Naive thymus-derived CD4-positive, alpha-beta T cell (primary cell): ENCODE measurements around the gene ISOC2. TPM values are rescaled to one million over a fixed set of nuclear protein-coding genes. Genes with fewer than 3 reads are reported as not detected.

Experiments
- ATAC-seq: fragments of 150-1000 bp; cut with Tn5 transposase; 2 replicates; pipeline ENCODE4 v1.10.0; 2021; ENCODE audit warnings: mild to moderate bottlenecking, moderate library complexity
- CTCF ChIA-PET: fragments of 350-600 bp; sonication (Branson Sonifier 250); formaldehyde crosslinking; loops from one replicate; lab custom pipeline; 2021; ENCODE audit warnings: antibody characterized with exemption; lab: Charles Lee
- POLR2A ChIA-PET: fragments of 350-600 bp; sonication (Branson Sonifier 250); formaldehyde crosslinking; loops from one replicate; lab custom pipeline; 2021; ENCODE audit warnings: antibody characterized with exemption, inconsistent platforms; lab: Charles Lee
- DNase-seq, 9 donors: peaks; one replicate each; pipeline versions ENCODE4 v3.0.0 to v3.0.0-alpha.2; 2020 to 2022; ENCODE audit warnings: mixed read lengths in 1 of 9
- H3K27ac ChIP-seq: one replicate; pipeline ENCODE4 v1.7.0; 2013; ENCODE audit warnings: mild to moderate bottlenecking, low read depth, low read length, moderate library complexity
- H3K27me3 ChIP-seq, 2 donors: one replicate each; pipeline ENCODE4 v1.7.0; 2013; ENCODE audit warnings: low read length in 2 of 2, mild to moderate bottlenecking in 2 of 2, moderate library complexity in 2 of 2; ENCODE audit not compliant: control insufficient read depth in 2 of 2, insufficient read depth in 2 of 2
- H3K36me3 ChIP-seq, 3 experiments: 1 replicate in 2 of 3; 2 replicates in 1 of 3; pipeline ENCODE4 v1.7.0; 2013; ENCODE audit warnings: low read length in 3 of 3, mild to moderate bottlenecking in 3 of 3, moderate library complexity in 1 of 3; ENCODE audit not compliant: insufficient read depth in 3 of 3, control insufficient read depth in 2 of 3
- H3K4me1 ChIP-seq, 2 donors: one replicate each; pipeline ENCODE4 v1.7.0; 2013; ENCODE audit warnings: low read length in 2 of 2, mild to moderate bottlenecking in 2 of 2, moderate library complexity in 1 of 2; ENCODE audit not compliant: control insufficient read depth in 2 of 2, insufficient read depth in 2 of 2
- H3K4me3 ChIP-seq: 2 replicates; pipeline ENCODE4 v1.7.0; 2013; ENCODE audit warnings: mild to moderate bottlenecking, low read length
- H3K9me3 ChIP-seq, 3 experiments: 1 replicate in 2 of 3; 2 replicates in 1 of 3; pipeline ENCODE4 v1.7.0; 2013; ENCODE audit warnings: low read length in 3 of 3; ENCODE audit not compliant: control insufficient read depth in 2 of 3
- H3K27ac Mint-ChIP-seq, 9 donors: one replicate each; pipeline ENCODE4 v1.8.0; 2020 to 2022; ENCODE audit warnings: mixed read lengths in 9 of 9, mild to moderate bottlenecking in 8 of 9, moderate library complexity in 5 of 9, inconsistent platforms in 2 of 9
- H3K27me3 Mint-ChIP-seq, 5 donors: one replicate each; pipeline ENCODE4 v1.8.0; 2021 to 2022; ENCODE audit warnings: mixed read lengths in 5 of 5, mild to moderate bottlenecking in 1 of 5
- H3K36me3 Mint-ChIP-seq, 5 donors: one replicate each; pipeline ENCODE4 v1.8.0; 2020 to 2022; ENCODE audit warnings: mixed read lengths in 5 of 5, mild to moderate bottlenecking in 3 of 5, inconsistent platforms in 1 of 5
- H3K4me1 Mint-ChIP-seq, 7 donors: one replicate each; pipeline ENCODE4 v1.8.0; 2020 to 2022; ENCODE audit warnings: mixed read lengths in 7 of 7, mild to moderate bottlenecking in 3 of 7, inconsistent platforms in 1 of 7
- H3K4me3 Mint-ChIP-seq, 10 donors: one replicate each; pipeline ENCODE4 v1.8.0; 2020 to 2022; ENCODE audit warnings: mild to moderate bottlenecking in 10 of 10, mixed read lengths in 10 of 10, moderate library complexity in 6 of 10, inconsistent platforms in 2 of 10
- H3K9me3 Mint-ChIP-seq, 11 donors: one replicate each; pipeline ENCODE4 v1.8.0; 2020 to 2022; ENCODE audit warnings: mixed read lengths in 11 of 11, mild to moderate bottlenecking in 4 of 11, inconsistent platforms in 1 of 11, moderate library complexity in 1 of 11
- intact Hi-C, 2 donors: fragments of 100-400 bp; cut with micrococcal nuclease; formaldehyde crosslinking; loops; one replicate each; pipeline ENCODE4 v1.15.1; 2023
- polyA plus RNA-seq, 2 donors: library from polyadenylated mRNA; unstranded; fragments of 300-500 nt; fragmentation: Illumina TruSeq; gene quantifications; one replicate each; pipeline ENCODE4 v1.2.3, GENCODE V29; 2021
- total RNA-seq, 6 experiments: library from RNA in 5 of 6; stranded (reverse) in 5 of 6; gene quantifications; 1 replicate in 5 of 6; 2 replicates in 1 of 6; pipeline ENCODE4 v1.2.3 and lab custom pipeline; 2021 to 2026

Gene ISOC2
- total and polyA plus RNA-seq, 7 experiments from 2014 or later: 5.1 to 31.2 (median 11.4) TPM

DNA sequence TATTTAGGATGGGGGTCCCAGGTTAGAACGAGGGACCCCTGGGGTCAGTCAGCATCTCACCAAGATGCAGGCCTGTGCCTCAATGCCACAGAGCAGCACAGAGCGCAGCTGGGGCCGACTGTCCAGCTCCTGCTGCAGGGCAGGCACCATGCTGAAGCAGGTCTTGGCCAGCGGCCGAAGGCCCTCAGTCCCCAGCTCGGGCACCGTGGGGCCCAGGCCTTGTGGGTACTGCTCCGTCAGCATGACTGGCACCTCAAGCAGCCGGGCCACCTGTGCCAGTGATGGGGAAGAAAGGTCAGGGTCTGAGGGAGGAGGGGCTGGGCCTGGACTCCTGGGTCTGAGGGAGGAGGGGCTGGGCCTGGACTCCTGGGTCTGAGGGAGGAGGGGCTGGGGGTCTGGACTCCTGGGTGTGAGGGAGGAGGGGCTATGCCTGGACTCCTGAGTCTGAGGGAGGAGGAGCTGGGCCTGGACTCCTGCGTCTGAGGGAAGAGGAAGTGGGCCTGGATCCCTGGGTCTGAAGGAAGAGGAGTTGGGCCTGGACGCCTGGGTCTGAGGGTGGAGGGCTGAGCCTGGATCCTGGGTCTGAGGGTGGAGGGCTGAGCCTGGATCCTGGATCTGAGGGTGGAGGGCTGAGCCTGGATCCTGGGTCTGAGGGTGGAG is 5.7 kb downstream of the ISOC2 start:
- peaks cover 3 to 11% of the 10 kb centered on the region in 2 donors for H3K27me3 ChIP-seq
- Mint-ChIP-seq H3K27ac (no peak overlapping the region), H3K36me3 (peaks cover 0 to 9% (median 4%) of the 10 kb centered on the region in 5 donors), H3K4me3 (no peak overlapping the region), H3K9me3 (no peaks in the 10 kb centered on the region), H3K27me3 (peaks cover 6 to 28% (median 15%) of the 10 kb centered on the region in 5 donors), H3K4me1 (peaks cover 13 to 27% (median 21%) of the 10 kb centered on the region in 7 donors)
- H3K36me3 ChIP-seq: peaks cover 0 to 5% (median 0%) of the 10 kb centered on the region in 3 experiments
- DNase-seq (no peak), ATAC-seq (no peak)
- H3K9me3 ChIP-seq: no peaks in the 10 kb centered on the region
- CTCF ChIA-PET: no interaction called here
- no peak overlapping the region for H3K4me3 ChIP-seq
- POLR2A ChIA-PET: interaction anchor here (1.0 kb wide), 1 partner anchor 66 kb away, joined by 3 read pairs; no protein-coding TSS in a partner anchor
- H3K4me1 ChIP-seq: peaks cover 0 to 19% of the 10 kb centered on the region in 2 donors
- intact Hi-C loops: loop anchor here in 1 of 2 donors (2.0 kb wide), 1 partner anchor 315 kb away; no protein-coding TSS in a partner anchor
- H3K27ac ChIP-seq: no peak overlapping the region

DNA sequence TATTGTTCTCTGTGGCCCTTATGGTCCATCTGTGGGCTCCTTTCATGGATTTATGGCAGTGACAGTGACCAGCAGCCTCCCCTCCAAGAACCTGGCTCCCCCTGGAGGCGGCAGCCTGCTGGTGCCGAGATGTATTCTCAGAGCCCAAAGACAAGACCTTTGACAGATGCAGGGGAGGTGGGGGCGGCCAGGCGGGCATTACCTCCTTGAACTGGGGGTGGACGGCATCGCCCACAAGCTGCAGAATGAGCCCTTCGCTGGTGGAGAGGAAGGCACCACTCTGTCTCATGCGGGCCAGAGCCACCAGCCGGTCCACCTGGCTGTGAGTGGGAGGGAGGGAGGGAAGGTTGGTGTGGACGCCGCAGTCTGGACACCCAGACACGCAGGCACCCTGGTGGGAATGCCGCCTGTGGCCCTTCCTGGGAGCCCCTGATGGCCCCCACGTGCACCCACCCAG is 6.6 kb downstream of the ISOC2 start:
- Mint-ChIP-seq H3K36me3 (peaks cover 0 to 9% (median 4%) of the 10 kb centered on the region in 5 donors), H3K9me3 (no peaks in the 10 kb centered on the region), H3K4me3 (no peak overlapping the region), H3K27ac (no peak overlapping the region), H3K27me3 (peaks cover 8 to 33% (median 19%) of the 10 kb centered on the region in 5 donors), H3K4me1 (peaks cover 7 to 22% (median 16%) of the 10 kb centered on the region in 7 donors)
- ATAC-seq (no peak), DNase-seq (peak in 7 of 9 donors; percentile 32 to 54 (median 43))
- no peak overlapping the region for H3K27ac ChIP-seq
- H3K27me3 ChIP-seq: peaks cover 3 to 15% of the 10 kb centered on the region in 2 donors
- POLR2A ChIA-PET: interaction anchor here (0.5 kb wide), 1 partner anchor 259 kb away, joined by 3 read pairs; no protein-coding TSS in a partner anchor
- peaks cover 0 to 17% of the 10 kb centered on the region in 2 donors for H3K4me1 ChIP-seq
- H3K9me3 ChIP-seq: no peaks in the 10 kb centered on the region
- peaks cover 0 to 5% (median 0%) of the 10 kb centered on the region in 3 experiments for H3K36me3 ChIP-seq
- H3K4me3 ChIP-seq: no peak overlapping the region
- intact Hi-C loops: loop anchor here (1.0 to 5.0 kb wide), 4 partner anchors 38 to 314 kb away; no protein-coding TSS in a partner anchor
- CTCF ChIA-PET: no interaction called here

GRCh38 chr19:55453511-55454260 is 7.8 kb downstream of the ISOC2 start:
- CTCF ChIA-PET: interaction anchor here (0.7 to 1.5 kb wide), 3 partner anchors 14 to 313 kb away, joined by 3 to 4 read pairs (median 4); no protein-coding TSS in a partner anchor
- Mint-ChIP-seq H3K27ac (peak overlapping the region in 3 of 9 donors; percentile 1 to 63 (median 47)), H3K27me3 (peaks cover 8 to 33% (median 19%) of the 10 kb centered on the region in 5 donors)

DNA sequence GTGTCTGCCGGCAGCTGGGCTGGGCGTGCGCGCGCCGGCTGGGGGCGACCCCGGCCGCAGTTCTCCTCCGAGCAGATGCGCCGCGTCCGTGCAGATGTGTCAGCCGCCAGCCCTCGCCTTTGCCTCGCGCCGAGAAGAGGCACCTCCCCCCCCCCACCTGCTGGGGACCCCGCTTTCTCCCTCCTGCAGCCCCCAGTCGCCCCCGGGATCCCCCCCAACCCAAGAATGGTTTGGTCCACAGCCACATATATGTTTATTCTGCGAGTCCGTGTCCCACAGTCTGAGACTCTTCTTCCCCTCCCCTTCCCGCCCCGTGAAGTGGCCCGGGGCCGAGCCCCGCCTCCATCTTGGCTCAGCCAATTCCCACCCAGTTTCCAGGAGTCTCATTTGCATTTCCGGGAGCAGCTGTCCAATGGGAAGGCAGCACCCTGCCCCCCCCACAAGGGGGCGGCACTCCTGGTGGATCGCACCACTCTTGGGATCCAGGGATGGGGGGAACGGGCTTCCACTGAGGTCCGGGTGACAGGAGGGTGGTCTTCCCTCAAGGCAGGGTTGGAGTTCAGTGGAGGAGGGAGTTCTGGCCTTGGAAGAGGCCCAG is 8.6 kb downstream of the ISOC2 start:
- peak; percentile 73 for ATAC-seq
- peaks cover 3 to 22% of the 10 kb centered on the region in 2 donors for H3K27me3 ChIP-seq
- ChIA-PET CTCF (interaction anchor here (1.5 kb wide), 1 partner anchor 14 kb away, joined by 4 read pairs; no protein-coding TSS in a partner anchor), POLR2A (interaction anchor here (0.7 to 0.8 kb wide), 2 partner anchors 23 to 176 kb away, joined by 3 read pairs; no protein-coding TSS in a partner anchor)
- peaks cover 0 to 5% (median 0%) of the 10 kb centered on the region in 3 experiments for H3K36me3 ChIP-seq
- Mint-ChIP-seq H3K9me3 (no peaks in the 10 kb centered on the region), H3K36me3 (peaks cover 0 to 9% (median 4%) of the 10 kb centered on the region in 5 donors), H3K4me1 (peaks cover 7 to 21% (median 15%) of the 10 kb centered on the region in 7 donors), H3K4me3 (peak overlapping the region in 6 of 10 donors; percentile 44 to 82 (median 64)), H3K27ac (peak overlapping the region in 1 of 9 donors; percentile 9), H3K27me3 (peaks cover 8 to 33% (median 19%) of the 10 kb centered on the region in 5 donors)
- no peak overlapping the region for H3K27ac ChIP-seq
- H3K4me1 ChIP-seq: peaks cover 0 to 17% of the 10 kb centered on the region in 2 donors
- peak in 3 of 9 donors; percentile 25 to 48 (median 25) for DNase-seq
- intact Hi-C loops: loop anchor here in 1 of 2 donors (5.0 kb wide), 1 partner anchor 36 kb away; no protein-coding TSS in a partner anchor
- H3K4me3 ChIP-seq: no peak overlapping the region
- no peaks in the 10 kb centered on the region for H3K9me3 ChIP-seq

More at GRCh38 chr19:55453511-55454260, 7.8 kb downstream of the ISOC2 start:
- intact Hi-C loops: loop anchor here (1.0 to 5.0 kb wide), 4 partner anchors 36 to 313 kb away; no protein-coding TSS in a partner anchor
- Mint-ChIP-seq H3K9me3 (no peaks in the 10 kb centered on the region), H3K4me1 (peaks cover 7 to 21% (median 15%) of the 10 kb centered on the region in 7 donors), H3K36me3 (peaks cover 0 to 9% (median 4%) of the 10 kb centered on the region in 5 donors), H3K4me3 (peak overlapping the region; percentile 0 to 82 (median 57))
- Histone ChIP-seq H3K27me3 (peaks cover 3 to 22% of the 10 kb centered on the region in 2 donors), H3K4me1 (peaks cover 0 to 17% of the 10 kb centered on the region in 2 donors), H3K4me3 (no peak overlapping the region), H3K36me3 (peaks cover 0 to 5% (median 0%) of the 10 kb centered on the region in 3 experiments), H3K9me3 (no peaks in the 10 kb centered on the region), H3K27ac (no peak overlapping the region)
- POLR2A ChIA-PET: interaction anchor here (0.5 to 1.2 kb wide), 4 partner anchors 22 to 188 kb away, joined by 3 to 5 read pairs (median 4); partner anchors contain the start of gene UBE2S
- no peak for DNase-seq
- ATAC-seq: no peak

DNA sequence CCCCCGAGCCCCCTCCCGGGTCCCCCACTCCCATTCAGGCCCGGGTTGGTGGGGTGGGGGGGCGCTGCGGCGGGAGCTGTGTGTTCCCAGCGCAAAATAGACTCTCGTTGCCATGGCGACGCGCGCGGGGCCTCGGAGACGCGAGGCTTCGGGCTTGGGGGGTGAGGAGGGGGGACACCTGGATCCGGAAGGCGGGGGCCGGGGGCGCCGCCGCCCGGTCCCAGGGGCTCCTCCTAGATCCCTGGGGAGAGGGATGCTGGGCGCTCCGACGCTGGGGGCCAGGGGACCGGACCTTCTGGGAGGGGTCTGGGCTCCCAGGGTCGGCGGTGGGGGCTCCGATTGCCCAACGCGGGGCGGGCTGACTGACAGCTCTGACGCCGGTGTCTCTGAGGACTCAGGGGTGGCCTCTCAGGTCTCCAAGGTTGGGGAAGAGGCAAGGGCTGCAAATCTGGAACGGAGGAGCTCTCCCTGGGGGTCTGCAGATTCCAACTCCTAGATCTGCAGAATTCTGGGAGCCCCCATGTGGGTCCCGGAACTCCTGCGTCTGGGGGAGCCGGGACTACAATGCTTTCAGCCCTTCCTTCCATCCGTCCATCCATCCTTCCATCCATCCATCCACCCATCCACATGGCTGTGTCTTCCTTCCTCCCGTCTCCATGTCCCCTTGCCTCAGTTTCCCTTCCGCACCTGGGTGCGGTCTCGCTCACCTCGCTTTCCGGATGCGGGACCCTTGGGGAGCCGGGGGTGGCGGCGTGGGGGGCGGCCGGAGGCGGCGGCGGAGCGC is 9.3 kb downstream of the ISOC2 start:
- peaks cover 0 to 17% of the 10 kb centered on the region in 2 donors for H3K4me1 ChIP-seq
- intact Hi-C loops: loop anchor here in 1 of 2 donors (5.0 kb wide), 1 partner anchor 35 kb away; no protein-coding TSS in a partner anchor
- Mint-ChIP-seq H3K27me3 (peaks cover 8 to 33% (median 19%) of the 10 kb centered on the region in 5 donors), H3K9me3 (no peaks in the 10 kb centered on the region), H3K27ac (no peak overlapping the region), H3K36me3 (peaks cover 0 to 9% (median 4%) of the 10 kb centered on the region in 5 donors), H3K4me1 (peaks cover 7 to 21% (median 15%) of the 10 kb centered on the region in 7 donors), H3K4me3 (peak overlapping the region in 9 of 10 donors; percentile 45 to 82 (median 74))
- peak; percentile 28 for ATAC-seq
- POLR2A ChIA-PET: interaction anchor here (0.9 kb wide), 1 partner anchor 11 kb away, joined by 3 read pairs; no protein-coding TSS in a partner anchor
- H3K27me3 ChIP-seq: peaks cover 3 to 22% of the 10 kb centered on the region in 2 donors
- DNase-seq: peak in 2 of 9 donors; percentile 30 to 53
- no peaks in the 10 kb centered on the region for H3K9me3 ChIP-seq
- no peak overlapping the region for H3K4me3 ChIP-seq
- CTCF ChIA-PET: no interaction called here
- peaks cover 0 to 5% (median 0%) of the 10 kb centered on the region in 3 experiments for H3K36me3 ChIP-seq
- no peak overlapping the region for H3K27ac ChIP-seq
